Type B pancreatic cell (in vitro differentiated cells): Measurements from ENCODE around the gene UBE2E1. TPM values are rescaled to one million over a fixed set of nuclear protein-coding genes. Genes with fewer than 3 reads are reported as not detected.
"Not testable (repeated sequence)": the region's sequence is repeated elsewhere in the genome, so short reads cannot be mapped to it uniquely, and the experiment has no call there.

Source experiments
- DNase-seq: peaks from one replicate; pipeline ENCODE4 v3.0.0; 2021; ENCODE audit warnings: mixed read lengths; ENCODE audit not compliant: unreplicated experiment; ENCODE audit errors: extremely low spot score
- H3K27ac Mint-ChIP-seq: 2 replicates; pipeline ENCODE4 v1.8.0; 2021; ENCODE audit warnings: mild to moderate bottlenecking, mixed read lengths
- H3K27me3 Mint-ChIP-seq: 2 replicates; pipeline ENCODE4 v1.8.0; 2021; ENCODE audit warnings: mixed read lengths
- H3K36me3 Mint-ChIP-seq: 2 replicates; pipeline ENCODE4 v1.8.0; 2021; ENCODE audit warnings: mixed read lengths
- H3K4me1 Mint-ChIP-seq: one replicate; pipeline ENCODE4 v1.8.0; 2021; ENCODE audit warnings: mixed read lengths; ENCODE audit not compliant: unreplicated experiment
- H3K4me3 Mint-ChIP-seq: 2 replicates; pipeline ENCODE4 v1.8.0; 2021; ENCODE audit warnings: mild to moderate bottlenecking, mixed read lengths
- H3K9me3 Mint-ChIP-seq: 2 replicates; pipeline ENCODE4 v1.8.0; 2021; ENCODE audit warnings: mixed read lengths
- CTCF ChIP-seq: fragments of 200-600 bp; sonication (generic); conservative IDR thresholded peaks from 2 replicates; pipeline ENCODE4 v1.5.0; 2021; ENCODE audit warnings: antibody characterized with exemption, mild to moderate bottlenecking
- total RNA-seq: library from RNA; stranded (reverse); gene quantifications from 2 replicates; pipeline ENCODE4 v1.2.1, GENCODE V29; 2021; ENCODE audit warnings: low replicate concordance

UBE2E1 gene
- total RNA-seq, 1 donor from 2014 or later = 110 TPM

- Mint-ChIP-seq H3K27ac (no peak overlapping the region), H3K4me3 (no peak overlapping the region), H3K36me3 (peaks cover 24% of the 10 kb centered on the region), H3K27me3 (no peaks in the 10 kb centered on the region), H3K9me3 (no peaks in the 10 kb centered on the region), H3K4me1 (peaks cover 22% of the 10 kb centered on the region)
- TF ChIP-seq CTCF = no peak
- DNase-seq = no peak
These were observed 71.7 kb downstream of the UBE2E1 start for GRCh38 chr3:23877329-23877980.

- Mint-ChIP-seq H3K27me3 (no peaks in the 10 kb centered on the region), H3K27ac (no peak overlapping the region), H3K4me3 (no peak overlapping the region), H3K36me3 (peaks cover 29% of the 10 kb centered on the region), H3K4me1 (peaks cover 13% of the 10 kb centered on the region), H3K9me3 (no peaks in the 10 kb centered on the region)
- no peak for DNase-seq
- TF ChIP-seq CTCF = no peak
These were observed 73.7 kb downstream of the UBE2E1 start for GRCh38 chr3:23879485-23879884.

- peaks cover 7% of the 10 kb centered on the region for H3K4me1 Mint-ChIP-seq
- no peak for TF ChIP-seq CTCF
- no peaks in the 10 kb centered on the region for H3K9me3 Mint-ChIP-seq
- no peak overlapping the region for H3K27ac Mint-ChIP-seq
- no peak for DNase-seq
- no peak overlapping the region for H3K4me3 Mint-ChIP-seq
- H3K36me3 Mint-ChIP-seq = peaks cover 29% of the 10 kb centered on the region
- no peaks in the 10 kb centered on the region for H3K27me3 Mint-ChIP-seq
These were observed 75.1 kb downstream of the UBE2E1 start for GRCh38 chr3:23880703-23881339.

- DNase-seq, H3K4me3 Mint-ChIP-seq, H3K9me3 Mint-ChIP-seq, H3K27me3 Mint-ChIP-seq, H3K27ac Mint-ChIP-seq, H3K4me1 Mint-ChIP-seq: not testable (repeated sequence)
- peaks cover 32% of the 10 kb centered on the region for H3K36me3 Mint-ChIP-seq
These were observed 76.2 kb downstream of the UBE2E1 start for GRCh38 chr3:23881993-23882392.

GRCh38 chr3:23882487-23882918 is 76.7 kb downstream of the UBE2E1 start:
- Mint-ChIP-seq H3K9me3 (no peaks in the 10 kb centered on the region), H3K4me3 (no peak overlapping the region), H3K27me3 (no peaks in the 10 kb centered on the region), H3K4me1 (no peaks in the 10 kb centered on the region), H3K27ac (no peak overlapping the region), H3K36me3 (peaks cover 32% of the 10 kb centered on the region)
- no peak for TF ChIP-seq CTCF
- DNase-seq = no peak

GRCh38 chr3:23884481-23884880 is 78.7 kb downstream of the UBE2E1 start:
- H3K27ac Mint-ChIP-seq = no peak overlapping the region
- H3K4me1 Mint-ChIP-seq = no peaks in the 10 kb centered on the region
- H3K9me3 Mint-ChIP-seq = no peaks in the 10 kb centered on the region
- peaks cover 30% of the 10 kb centered on the region for H3K36me3 Mint-ChIP-seq
- H3K27me3 Mint-ChIP-seq = no peaks in the 10 kb centered on the region
- no peak overlapping the region for H3K4me3 Mint-ChIP-seq
- peak; percentile 52 for TF ChIP-seq CTCF
- DNase-seq = no peak
